Superior temporal gyrus (tissue), 1 donor: ENCODE measurements around the gene OGFRL1.
"Not testable (repeated sequence)": the region's sequence is repeated elsewhere in the genome, so short reads cannot be mapped to it uniquely, and the experiment has no call there.

Source experiments
- DNase-seq: peaks from one replicate; pipeline ENCODE4 v3.0.0-alpha.2; 2016; ENCODE audit errors: extremely low spot score

OGFRL1 gene

GRCh38 chr6:71288228-71289038 lies at the start of gene OGFRL1:
TSS of gene OGFRL1 (plus strand) at chr6:71288811. CDS start at chr6:71288937, 126 bp downstream.
- peak; percentile 56 for DNase-seq

DNA sequence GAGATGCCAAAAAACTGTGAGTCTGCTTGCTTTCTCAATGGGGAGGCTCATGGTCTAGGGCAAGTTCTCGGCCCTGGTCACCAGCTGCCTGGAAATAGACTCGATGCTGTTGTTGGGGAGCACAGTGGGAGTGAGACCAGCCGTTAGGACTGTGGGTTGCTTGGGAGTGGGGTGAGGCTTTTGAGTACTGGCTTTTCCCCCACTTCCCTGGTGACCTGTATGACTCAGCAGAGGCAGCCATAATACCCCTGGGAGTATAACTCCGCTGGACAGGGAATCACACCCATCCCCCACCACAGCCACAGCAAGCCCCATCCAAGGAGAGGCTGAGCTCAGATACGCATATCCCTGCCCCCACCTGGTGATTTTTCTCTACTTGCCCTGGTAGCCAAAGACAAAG lies 48.9 kb upstream of the OGFRL1 start:
- DNase-seq = no peak

DNA sequence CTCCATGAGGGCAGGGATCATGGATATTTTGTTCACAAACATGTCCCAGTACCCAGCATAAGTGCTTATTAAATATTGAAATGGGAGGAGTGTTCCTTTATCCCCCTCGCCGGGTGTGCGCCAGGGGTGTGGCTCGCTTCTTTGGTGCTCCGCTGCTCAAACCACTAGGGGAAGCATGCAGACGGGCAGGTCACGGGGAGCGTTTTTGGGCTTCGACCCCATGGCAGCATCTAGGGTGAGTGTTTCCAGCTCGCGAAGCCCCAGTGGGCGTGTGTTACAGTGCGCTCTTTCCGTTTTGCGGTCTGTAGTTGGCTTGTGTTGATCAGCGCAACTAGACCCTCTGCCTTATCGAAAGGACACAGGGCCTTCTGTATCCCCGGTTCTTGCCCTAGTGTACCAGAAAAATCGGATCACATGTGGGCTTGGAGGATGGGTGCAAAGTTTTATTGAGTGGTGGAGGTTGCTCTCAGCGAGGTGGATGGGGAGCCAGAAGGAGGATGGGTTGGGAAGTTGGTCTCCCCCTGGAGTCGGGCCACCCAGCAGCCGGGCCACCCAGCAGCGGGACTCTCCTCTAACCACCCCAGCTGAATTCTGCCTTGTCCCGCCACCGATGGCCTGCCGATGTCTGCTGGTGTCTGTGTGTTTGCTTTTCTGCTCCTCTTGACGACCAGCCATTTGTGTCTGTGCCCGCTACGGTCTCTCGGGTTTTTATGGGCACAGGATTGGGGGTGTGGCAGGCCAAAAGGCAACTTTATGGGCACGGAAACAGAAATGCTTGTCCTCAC lies 43.2 kb upstream of the OGFRL1 start:
- no peak for DNase-seq

GRCh38 chr6:71246596-71246995 lies 42.0 kb upstream of the OGFRL1 start:
- DNase-seq = no peak

DNA sequence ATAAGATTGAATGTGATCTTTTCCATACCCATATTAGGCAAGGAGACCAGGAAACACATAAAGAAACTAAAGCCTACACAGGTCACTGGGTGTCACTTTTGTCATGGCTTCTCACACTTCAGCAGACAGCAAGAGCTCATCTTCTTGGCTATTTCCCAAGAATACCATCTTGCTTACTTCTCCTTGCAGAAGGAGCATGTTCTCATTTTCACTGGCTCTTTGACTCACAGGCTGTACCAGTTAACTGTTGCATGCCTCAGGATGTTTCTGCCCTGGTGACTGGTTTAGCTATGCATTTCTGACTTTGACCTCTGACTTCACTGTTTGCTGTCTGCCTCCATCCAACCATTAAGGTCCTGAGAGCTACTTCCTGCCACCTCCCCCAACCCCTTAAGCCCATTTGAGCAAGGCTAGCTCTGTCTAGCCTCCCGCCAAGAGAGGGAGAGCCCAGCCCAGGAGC lies 40.3 kb upstream of the OGFRL1 start:
- no peak for DNase-seq

- DNase-seq = no peak
Observed at GRCh38 chr6:71248878-71249544, 39.6 kb upstream of the OGFRL1 start.

GRCh38 chr6:71250099-71250602 lies 38.5 kb upstream of the OGFRL1 start:
- DNase-seq = peak; percentile 41

DNA sequence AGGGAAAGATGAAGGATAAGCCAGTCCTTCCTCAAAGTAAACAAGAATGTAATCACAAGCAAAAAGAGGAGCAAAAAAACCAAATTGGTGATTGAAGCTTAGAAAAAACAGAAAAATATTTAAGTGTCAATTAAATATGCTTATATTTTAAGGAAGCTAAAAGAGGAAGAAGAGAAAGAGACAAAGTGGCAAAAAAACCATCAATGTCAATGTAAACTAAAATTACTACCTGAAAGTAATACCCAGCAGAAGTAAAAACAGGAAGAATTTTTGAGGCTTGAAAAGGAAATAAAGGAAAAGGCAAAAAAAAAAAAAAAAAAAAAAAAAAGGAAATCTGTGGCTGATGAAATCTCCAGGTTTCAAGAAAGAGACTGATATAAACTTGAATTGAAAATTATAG lies 36.2 kb upstream of the OGFRL1 start:
- DNase-seq = no peak

DNA sequence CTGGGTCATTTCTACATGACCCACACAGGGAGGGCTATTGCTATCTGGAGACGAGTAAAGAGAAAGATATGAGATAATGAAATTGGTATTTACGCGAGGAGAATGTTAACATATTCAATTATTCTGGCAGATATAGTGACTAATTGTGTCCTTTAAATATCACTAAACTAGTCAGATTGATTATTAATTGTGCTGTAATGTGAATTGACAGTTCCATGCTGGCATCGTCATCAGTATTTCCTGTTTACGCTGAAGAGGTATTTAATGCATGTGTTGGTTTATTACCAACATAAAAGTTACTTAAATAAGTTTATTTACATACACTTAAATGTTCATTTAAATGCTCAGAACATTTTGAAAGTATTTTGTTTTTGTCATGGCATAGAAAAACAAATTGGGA lies 35.7 kb upstream of the OGFRL1 start:
- DNase-seq = no peak

GRCh38 chr6:71254323-71254722 lies 34.3 kb upstream of the OGFRL1 start:
- DNase-seq = no peak

- DNase-seq = no peak
Observed at GRCh38 chr6:71258078-71258866, 30.3 kb upstream of the OGFRL1 start.

DNA sequence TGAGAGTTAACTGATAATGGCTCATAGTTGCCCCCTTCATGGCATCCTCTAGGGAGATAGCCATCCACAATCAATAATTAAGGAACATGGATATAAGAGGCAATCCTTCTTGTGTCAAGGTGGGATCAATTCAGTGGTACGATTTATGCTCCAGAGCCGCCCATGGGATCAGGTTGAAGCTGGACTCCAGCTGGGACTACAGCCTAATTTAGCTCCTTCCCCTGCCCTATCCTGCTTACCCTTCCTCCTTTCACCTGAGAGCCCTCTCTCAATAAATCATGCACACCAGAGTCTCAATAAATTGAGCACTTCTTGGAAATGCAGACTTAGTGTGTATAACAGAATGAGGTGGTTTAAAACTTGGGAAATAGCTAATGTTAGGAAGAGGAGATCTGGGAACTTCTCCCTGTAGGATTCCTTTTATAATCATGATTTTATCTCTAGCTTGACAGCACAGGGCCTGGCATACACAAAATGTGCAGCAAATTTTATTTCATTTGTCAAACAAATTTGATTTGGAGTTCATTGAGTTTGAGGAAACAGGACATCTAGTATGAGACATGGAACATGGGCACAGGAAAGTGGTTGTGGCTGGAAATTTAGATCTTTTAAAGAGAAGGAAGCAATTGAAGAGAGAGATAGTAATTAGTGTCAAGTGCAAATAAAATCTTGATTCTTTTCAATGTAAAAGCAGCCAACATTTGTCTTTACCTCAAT lies 28.6 kb upstream of the OGFRL1 start:
- no peak for DNase-seq

DNA sequence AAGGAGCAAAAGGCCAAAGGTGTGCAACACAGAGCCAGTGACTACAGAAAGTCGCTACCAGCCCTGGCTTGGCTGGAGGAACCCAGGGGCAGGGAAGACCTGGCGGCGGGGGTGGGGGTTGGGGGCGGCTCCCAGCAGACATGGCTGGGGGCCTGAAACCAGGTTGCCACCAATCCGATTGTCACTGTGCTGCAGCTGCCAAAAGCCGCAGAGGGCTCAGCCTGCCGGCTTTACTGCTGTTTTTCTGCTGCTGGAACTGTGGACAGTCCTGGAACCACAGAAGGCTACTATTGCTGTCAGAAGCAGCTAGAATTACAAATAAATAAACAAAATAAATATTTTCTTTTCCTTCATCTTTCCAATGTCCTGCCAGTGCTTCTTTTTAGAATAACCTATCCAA lies 25.7 kb upstream of the OGFRL1 start:
- no peak for DNase-seq

- not testable (repeated sequence) for DNase-seq
Observed at GRCh38 chr6:71266392-71266791, 22.2 kb upstream of the OGFRL1 start.

DNA sequence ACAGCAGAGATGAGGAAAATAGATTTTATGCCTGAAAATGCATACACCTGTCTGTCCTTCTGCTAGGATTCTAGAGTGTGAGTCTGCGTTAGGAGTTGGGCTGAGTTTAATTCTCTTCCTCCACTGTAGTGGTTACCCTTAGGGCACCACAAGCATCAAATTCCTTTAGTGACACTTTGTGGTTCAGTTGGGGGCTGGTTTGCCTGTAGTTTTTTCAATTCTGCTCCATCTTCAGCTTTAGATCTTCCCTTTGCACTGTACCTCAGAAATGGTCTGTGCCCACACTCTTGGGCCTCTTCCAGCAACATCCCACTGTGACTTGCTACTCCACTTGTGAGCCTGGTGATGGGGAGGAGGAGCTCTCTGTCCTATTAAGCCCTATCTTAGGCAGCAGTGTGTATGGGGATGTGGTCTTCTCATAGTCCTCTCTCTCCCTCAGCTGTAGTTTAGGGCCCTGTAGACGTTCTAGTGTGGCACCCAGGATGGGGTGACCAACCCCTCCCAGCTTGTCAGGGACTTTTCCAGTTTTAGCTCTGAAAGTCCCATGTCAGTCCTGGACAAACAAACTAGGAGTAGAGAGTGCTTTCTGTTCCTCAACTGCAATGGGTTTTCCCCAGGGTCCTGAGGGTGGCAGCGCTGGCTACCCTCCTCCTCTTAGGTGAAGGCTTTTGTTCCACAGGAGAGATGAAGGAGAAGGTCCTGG lies 19.7 kb upstream of the OGFRL1 start:
- no peak for DNase-seq

DNA sequence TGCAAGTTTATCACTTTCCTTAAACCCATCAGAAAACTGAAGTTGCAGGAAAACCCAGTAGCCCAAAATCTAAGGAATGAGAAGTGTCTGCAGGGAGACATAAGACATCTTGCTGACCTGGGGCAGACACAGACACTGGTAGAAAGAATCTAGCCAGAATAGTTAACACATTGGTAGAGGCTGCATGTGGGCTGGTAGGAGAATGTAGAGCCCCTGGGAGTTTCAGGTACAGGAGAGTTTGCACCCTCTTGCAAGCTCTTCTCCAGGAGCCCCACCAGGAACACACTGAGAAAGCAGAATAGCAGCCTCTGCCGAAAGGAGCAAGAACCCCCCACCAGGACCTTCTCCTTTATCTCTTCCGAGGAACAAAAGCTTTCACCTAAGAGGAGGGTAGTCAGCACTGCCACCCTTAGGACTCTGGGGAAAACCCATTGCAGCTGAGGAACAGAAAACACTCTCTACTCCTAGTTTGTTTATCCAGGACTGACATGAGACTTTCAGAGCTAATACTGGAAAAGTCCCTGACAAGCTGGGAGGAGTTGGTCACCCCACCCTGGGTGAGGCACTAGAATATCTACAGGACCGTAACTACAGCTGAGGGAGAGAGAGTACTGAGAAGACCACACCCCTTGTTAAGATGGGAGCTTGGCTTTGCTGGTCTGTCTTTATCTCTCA lies 10.5 kb upstream of the OGFRL1 start:
- no peak for DNase-seq

DNA sequence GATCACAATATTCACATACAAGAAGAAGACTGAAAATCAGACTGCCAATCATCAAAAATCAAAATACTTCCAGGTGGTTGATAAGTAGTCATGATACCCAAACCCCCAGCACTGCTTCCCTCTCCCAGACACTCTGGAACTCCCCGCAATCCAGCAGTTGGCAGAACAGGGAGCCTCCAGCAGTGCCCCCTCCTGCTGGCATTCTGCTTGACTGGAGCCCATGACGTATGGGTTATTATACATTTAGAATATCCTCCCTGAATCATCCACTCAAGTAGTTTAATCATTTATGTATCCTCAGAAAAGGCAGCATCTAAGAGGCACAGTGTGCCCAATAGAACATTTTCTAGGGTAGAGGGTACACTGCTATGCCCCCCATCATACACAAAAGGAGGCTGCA lies 9.3 kb upstream of the OGFRL1 start:
- DNase-seq = no peak

- no peak for DNase-seq
Observed at GRCh38 chr6:71279740-71280139, 8.9 kb upstream of the OGFRL1 start.

DNA sequence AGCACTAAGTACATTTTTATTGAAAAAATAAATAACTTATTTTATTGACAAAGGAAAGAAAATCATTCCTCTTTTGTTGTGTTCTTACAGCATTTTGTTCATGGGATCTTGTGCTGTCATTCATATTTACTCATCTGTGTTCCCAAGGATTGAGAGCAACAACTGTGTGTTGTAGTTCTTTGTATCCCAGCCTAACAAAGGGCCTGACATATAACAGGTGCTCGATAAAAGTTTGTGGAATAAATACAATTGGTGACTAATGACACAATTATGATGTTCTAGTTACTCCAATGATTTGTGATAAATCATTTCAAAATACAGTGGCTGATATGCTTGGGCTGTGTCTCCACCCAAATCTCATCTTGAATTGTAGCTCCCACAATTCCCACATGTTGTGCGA lies 7.9 kb upstream of the OGFRL1 start:
- no peak for DNase-seq

GRCh38 chr6:71284785-71285184 lies 3.8 kb upstream of the OGFRL1 start:
- DNase-seq = no peak
